Mammary epithelial cell (primary cell): ENCODE data around the gene ENPEP.

ENCODE experiments used
- CTCF ChIP-seq, 2 donors: IDR thresholded peaks in 1 of 2; conservative IDR thresholded peaks in 1 of 2; 2 replicates each; pipeline ENCODE4 v1.5.1; 2011 to 2012; ENCODE audit warnings: inconsistent platforms in 2 of 2, low read length in 2 of 2, mild to moderate bottlenecking in 2 of 2, control low read depth in 1 of 2, low read depth in 1 of 2; ENCODE audit not compliant: insufficient read depth in 1 of 2; ENCODE audit errors: extremely low read depth in 1 of 2
- EZH2 ChIP-seq: IDR thresholded peaks from 2 replicates; pipeline ENCODE4 v1.6.1; 2012; ENCODE audit warnings: low read length, inconsistent platforms, borderline replicate concordance

- TF ChIP-seq CTCF (conservative IDR thresholded peaks at IDR 0.05 in 1 of 2, IDR thresholded peaks at IDR 0.05 in 1 of 2; ENCODE audit: extremely low read depth in 1 of 2, insufficient read depth in 1 of 2, low read depth in 1 of 2, low read length in 2 of 2) (no peak), EZH2 (peak; percentile 83)
These were observed 138.4 kb downstream of the ENPEP start for GRCh38 chr4:110614173-110614963.
